WTC11 (cell line): ENCODE measurements around the gene ZNF775. TPM values are rescaled to one million over a fixed set of nuclear protein-coding genes. Genes with fewer than 3 reads are reported as not detected.

Experiments
- ATAC-seq: fragments of 200-7000 bp; cut with Tn5 transposase; 2 replicates; pipeline ENCODE4 v1.10.0; 2021; ENCODE audit warnings: mild to moderate bottlenecking, moderate library complexity
- CTCF ChIA-PET: fragments of 300-600 bp; sonication (Branson Sonifier 250); formaldehyde crosslinking; loops from one replicate; lab custom pipeline; 2021; ENCODE audit warnings: antibody characterized with exemption; lab: Charles Lee
- POLR2A ChIA-PET: fragments of 350-600 bp; sonication (Branson Sonifier 250); formaldehyde crosslinking; loops from one replicate; lab custom pipeline; 2021; ENCODE audit warnings: antibody characterized with exemption; lab: Charles Lee
- DNase-seq: peaks from one replicate; pipeline ENCODE4 v3.0.0; 2021; ENCODE audit warnings: low spot score
- H3K27ac Mint-ChIP-seq: 2 replicates; pipeline ENCODE4 v1.8.0; 2021; ENCODE audit warnings: mixed read lengths
- H3K27me3 Mint-ChIP-seq: 2 replicates; pipeline ENCODE4 v1.8.0; 2021; ENCODE audit warnings: low read depth, mild to moderate bottlenecking, moderate library complexity, mixed read lengths
- H3K36me3 Mint-ChIP-seq: 2 replicates; pipeline ENCODE4 v1.8.0; 2021; ENCODE audit warnings: mixed read lengths
- H3K4me1 Mint-ChIP-seq: 2 replicates; pipeline ENCODE4 v1.8.0; 2022; ENCODE audit warnings: mixed read lengths
- H3K4me3 Mint-ChIP-seq: 2 replicates; pipeline ENCODE4 v1.8.0; 2021; ENCODE audit warnings: mild to moderate bottlenecking, moderate library complexity, mixed read lengths
- H3K9me3 Mint-ChIP-seq: 2 replicates; pipeline ENCODE4 v1.8.0; 2021; ENCODE audit warnings: mixed read lengths
- CREM ChIP-seq: sonication (generic); formaldehyde crosslinking; IDR thresholded peaks from 2 replicates; pipeline ENCODE4 v1.8.1; 2022; ENCODE audit warnings: mild to moderate bottlenecking, missing genetic modification reagents, moderate library complexity
- EMX1 ChIP-seq: fragments of 250-450 bp; sonication (Bioruptor Pico); IDR thresholded peaks from 2 replicates; pipeline ENCODE4 v1.8.0; 2021; ENCODE audit warnings: mild to moderate bottlenecking
- FOXJ3 ChIP-seq: sonication (generic); formaldehyde crosslinking; IDR thresholded peaks from 2 replicates; pipeline ENCODE4 v1.9.0; 2021; ENCODE audit warnings: missing genetic modification reagents, mild to moderate bottlenecking, borderline replicate concordance
- JUN ChIP-seq: sonication (generic); formaldehyde crosslinking; IDR thresholded peaks from 2 replicates; pipeline ENCODE4 v1.8.0; 2023; ENCODE audit warnings: mild to moderate bottlenecking, missing genetic modification reagents
- NR2C2 ChIP-seq: sonication (generic); formaldehyde crosslinking; IDR thresholded peaks from 2 replicates; pipeline ENCODE4 v1.8.0; 2022; ENCODE audit warnings: mild to moderate bottlenecking, missing genetic modification reagents
- TP53 ChIP-seq: sonication (generic); formaldehyde crosslinking; IDR thresholded peaks from 2 replicates; pipeline ENCODE4 v1.8.1; 2023; ENCODE audit warnings: mild to moderate bottlenecking, missing genetic modification reagents
- ZNF138 ChIP-seq: sonication (generic); formaldehyde crosslinking; conservative IDR thresholded peaks from 2 replicates; pipeline ENCODE4 v1.8.1; 2022; ENCODE audit warnings: mild to moderate bottlenecking, moderate library complexity, missing genetic modification reagents
- ZNF232 ChIP-seq: sonication (generic); formaldehyde crosslinking; IDR thresholded peaks from 2 replicates; pipeline ENCODE4 v1.8.0; 2022; ENCODE audit warnings: mild to moderate bottlenecking, missing genetic modification reagents
- total RNA-seq: library from RNA; stranded (reverse); gene quantifications from 3 replicates; pipeline ENCODE4 v1.2.3, GENCODE V29; 2021
- TF ChIP-seq, protein P1 (sequence below): sonication (generic); formaldehyde crosslinking; IDR thresholded peaks from 2 replicates; pipeline ENCODE4 v1.8.1; 2023; ENCODE audit warnings: mild to moderate bottlenecking, missing genetic modification reagents, moderate library complexity
- TF ChIP-seq, protein P2 (sequence below): sonication (generic); formaldehyde crosslinking; IDR thresholded peaks from 2 replicates; pipeline ENCODE4 v1.8.1; 2022; ENCODE audit warnings: low read depth, mild to moderate bottlenecking, moderate library complexity, missing genetic modification reagents, borderline replicate concordance
- TF ChIP-seq, protein P3 (sequence below): fragments of 250-450 bp; sonication (Bioruptor Pico); IDR thresholded peaks from 2 replicates; pipeline ENCODE4 v2.1.2; 2022; ENCODE audit warnings: mild to moderate bottlenecking, moderate library complexity
- TF ChIP-seq, protein P4 (sequence below): sonication (generic); formaldehyde crosslinking; IDR thresholded peaks from 2 replicates; pipeline ENCODE4 v1.8.0; 2023; ENCODE audit warnings: missing genetic modification reagents, mild to moderate bottlenecking, borderline replicate concordance
- TF ChIP-seq, protein P5 (sequence below): sonication (generic); formaldehyde crosslinking; IDR thresholded peaks from 2 replicates; pipeline ENCODE4 v1.8.1; 2022; ENCODE audit warnings: missing genetic modification reagents, borderline replicate concordance
- TF ChIP-seq, protein P6 (sequence below): sonication (generic); formaldehyde crosslinking; IDR thresholded peaks from 2 replicates; pipeline ENCODE4 v1.8.0; 2023; ENCODE audit warnings: mild to moderate bottlenecking, missing genetic modification reagents

Gene ZNF775
- total RNA-seq, 1 experiment from 2014 or later, result 25.4 TPM

DNA sequence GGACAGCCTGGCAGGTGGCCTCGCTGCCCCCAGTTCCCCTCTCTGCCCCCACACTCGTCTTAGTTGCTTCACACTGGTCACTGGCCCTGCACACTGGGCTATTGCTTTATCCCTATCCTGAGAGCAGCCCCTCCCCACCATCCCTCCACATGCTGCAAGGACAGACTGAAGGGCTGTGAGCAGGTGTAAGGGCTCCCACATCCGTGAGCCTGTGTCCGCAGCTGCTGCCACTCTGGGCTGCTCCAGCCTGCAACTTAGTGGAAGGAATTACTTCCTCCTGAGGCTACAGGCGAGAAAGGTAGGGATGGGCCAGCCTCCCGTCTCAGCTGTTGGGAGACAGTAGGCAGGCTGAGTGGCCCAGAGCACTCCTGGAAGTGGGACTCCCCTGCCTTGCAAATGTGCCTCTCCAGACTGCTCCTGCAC lies 41.5 kb upstream of the ZNF775 start:
- ChIA-PET CTCF (interaction anchor here (1.0 to 1.7 kb wide), 2 partner anchors 8 to 40 kb away, joined by 4 to 6 read pairs; no protein-coding TSS in a partner anchor), POLR2A (interaction anchor here (0.9 to 1.8 kb wide), 4 partner anchors 9 to 66 kb away, joined by 3 to 7 read pairs (median 5); no protein-coding TSS in a partner anchor)
- Mint-ChIP-seq H3K27ac (peak overlapping the region; percentile 95), H3K27me3 (peaks cover 13% of the 10 kb centered on the region), H3K9me3 (no peaks in the 10 kb centered on the region), H3K36me3 (peaks cover 18% of the 10 kb centered on the region), H3K4me3 (no peak overlapping the region), H3K4me1 (peaks cover 75% of the 10 kb centered on the region)
- DNase-seq (no peak), ATAC-seq (no peak)
- no peak for TF ChIP-seq FOXJ3 (CRISPR knock-in tag)
- TF ChIP-seq, protein P1, sequence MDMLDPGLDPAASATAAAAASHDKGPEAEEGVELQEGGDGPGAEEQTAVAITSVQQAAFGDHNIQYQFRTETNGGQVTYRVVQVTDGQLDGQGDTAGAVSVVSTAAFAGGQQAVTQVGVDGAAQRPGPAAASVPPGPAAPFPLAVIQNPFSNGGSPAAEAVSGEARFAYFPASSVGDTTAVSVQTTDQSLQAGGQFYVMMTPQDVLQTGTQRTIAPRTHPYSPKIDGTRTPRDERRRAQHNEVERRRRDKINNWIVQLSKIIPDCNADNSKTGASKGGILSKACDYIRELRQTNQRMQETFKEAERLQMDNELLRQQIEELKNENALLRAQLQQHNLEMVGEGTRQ (CRISPR knock-in tag), result no peak
- no peak for TF ChIP-seq ZNF138
- no peak for TF ChIP-seq ZNF232 (CRISPR knock-in tag)
- TF ChIP-seq, protein P2, sequence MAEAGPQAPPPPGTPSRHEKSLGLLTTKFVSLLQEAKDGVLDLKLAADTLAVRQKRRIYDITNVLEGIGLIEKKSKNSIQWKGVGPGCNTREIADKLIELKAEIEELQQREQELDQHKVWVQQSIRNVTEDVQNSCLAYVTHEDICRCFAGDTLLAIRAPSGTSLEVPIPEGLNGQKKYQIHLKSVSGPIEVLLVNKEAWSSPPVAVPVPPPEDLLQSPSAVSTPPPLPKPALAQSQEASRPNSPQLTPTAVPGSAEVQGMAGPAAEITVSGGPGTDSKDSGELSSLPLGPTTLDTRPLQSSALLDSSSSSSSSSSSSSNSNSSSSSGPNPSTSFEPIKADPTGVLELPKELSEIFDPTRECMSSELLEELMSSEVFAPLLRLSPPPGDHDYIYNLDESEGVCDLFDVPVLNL (CRISPR knock-in tag), result no peak
- TF ChIP-seq, protein P3, sequence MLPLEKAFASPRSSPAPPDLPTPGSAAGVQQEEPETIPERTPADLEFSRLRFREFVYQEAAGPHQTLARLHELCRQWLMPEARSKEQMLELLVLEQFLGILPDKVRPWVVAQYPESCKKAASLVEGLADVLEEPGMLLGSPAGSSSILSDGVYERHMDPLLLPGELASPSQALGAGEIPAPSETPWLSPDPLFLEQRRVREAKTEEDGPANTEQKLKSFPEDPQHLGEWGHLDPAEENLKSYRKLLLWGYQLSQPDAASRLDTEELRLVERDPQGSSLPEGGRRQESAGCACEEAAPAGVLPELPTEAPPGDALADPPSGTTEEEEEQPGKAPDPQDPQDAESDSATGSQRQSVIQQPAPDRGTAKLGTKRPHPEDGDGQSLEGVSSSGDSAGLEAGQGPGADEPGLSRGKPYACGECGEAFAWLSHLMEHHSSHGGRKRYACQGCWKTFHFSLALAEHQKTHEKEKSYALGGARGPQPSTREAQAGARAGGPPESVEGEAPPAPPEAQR, result no peak
- TF ChIP-seq, protein P4, sequence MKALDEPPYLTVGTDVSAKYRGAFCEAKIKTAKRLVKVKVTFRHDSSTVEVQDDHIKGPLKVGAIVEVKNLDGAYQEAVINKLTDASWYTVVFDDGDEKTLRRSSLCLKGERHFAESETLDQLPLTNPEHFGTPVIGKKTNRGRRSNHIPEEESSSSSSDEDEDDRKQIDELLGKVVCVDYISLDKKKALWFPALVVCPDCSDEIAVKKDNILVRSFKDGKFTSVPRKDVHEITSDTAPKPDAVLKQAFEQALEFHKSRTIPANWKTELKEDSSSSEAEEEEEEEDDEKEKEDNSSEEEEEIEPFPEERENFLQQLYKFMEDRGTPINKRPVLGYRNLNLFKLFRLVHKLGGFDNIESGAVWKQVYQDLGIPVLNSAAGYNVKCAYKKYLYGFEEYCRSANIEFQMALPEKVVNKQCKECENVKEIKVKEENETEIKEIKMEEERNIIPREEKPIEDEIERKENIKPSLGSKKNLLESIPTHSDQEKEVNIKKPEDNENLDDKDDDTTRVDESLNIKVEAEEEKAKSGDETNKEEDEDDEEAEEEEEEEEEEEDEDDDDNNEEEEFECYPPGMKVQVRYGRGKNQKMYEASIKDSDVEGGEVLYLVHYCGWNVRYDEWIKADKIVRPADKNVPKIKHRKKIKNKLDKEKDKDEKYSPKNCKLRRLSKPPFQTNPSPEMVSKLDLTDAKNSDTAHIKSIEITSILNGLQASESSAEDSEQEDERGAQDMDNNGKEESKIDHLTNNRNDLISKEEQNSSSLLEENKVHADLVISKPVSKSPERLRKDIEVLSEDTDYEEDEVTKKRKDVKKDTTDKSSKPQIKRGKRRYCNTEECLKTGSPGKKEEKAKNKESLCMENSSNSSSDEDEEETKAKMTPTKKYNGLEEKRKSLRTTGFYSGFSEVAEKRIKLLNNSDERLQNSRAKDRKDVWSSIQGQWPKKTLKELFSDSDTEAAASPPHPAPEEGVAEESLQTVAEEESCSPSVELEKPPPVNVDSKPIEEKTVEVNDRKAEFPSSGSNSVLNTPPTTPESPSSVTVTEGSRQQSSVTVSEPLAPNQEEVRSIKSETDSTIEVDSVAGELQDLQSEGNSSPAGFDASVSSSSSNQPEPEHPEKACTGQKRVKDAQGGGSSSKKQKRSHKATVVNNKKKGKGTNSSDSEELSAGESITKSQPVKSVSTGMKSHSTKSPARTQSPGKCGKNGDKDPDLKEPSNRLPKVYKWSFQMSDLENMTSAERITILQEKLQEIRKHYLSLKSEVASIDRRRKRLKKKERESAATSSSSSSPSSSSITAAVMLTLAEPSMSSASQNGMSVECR (CRISPR knock-in tag), result no peak
- TF ChIP-seq, protein P5, sequence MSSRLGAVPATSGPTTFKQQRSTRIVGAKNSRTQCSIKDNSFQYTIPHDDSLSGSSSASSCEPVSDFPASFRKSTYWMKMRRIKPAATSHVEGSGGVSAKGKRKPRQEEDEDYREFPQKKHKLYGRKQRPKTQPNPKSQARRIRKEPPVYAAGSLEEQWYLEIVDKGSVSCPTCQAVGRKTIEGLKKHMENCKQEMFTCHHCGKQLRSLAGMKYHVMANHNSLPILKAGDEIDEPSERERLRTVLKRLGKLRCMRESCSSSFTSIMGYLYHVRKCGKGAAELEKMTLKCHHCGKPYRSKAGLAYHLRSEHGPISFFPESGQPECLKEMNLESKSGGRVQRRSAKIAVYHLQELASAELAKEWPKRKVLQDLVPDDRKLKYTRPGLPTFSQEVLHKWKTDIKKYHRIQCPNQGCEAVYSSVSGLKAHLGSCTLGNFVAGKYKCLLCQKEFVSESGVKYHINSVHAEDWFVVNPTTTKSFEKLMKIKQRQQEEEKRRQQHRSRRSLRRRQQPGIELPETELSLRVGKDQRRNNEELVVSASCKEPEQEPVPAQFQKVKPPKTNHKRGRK (CRISPR knock-in tag), result no peak
- TF ChIP-seq NR2C2 (CRISPR knock-in tag), result no peak
- TF ChIP-seq CREM (CRISPR knock-in tag), result no peak

DNA sequence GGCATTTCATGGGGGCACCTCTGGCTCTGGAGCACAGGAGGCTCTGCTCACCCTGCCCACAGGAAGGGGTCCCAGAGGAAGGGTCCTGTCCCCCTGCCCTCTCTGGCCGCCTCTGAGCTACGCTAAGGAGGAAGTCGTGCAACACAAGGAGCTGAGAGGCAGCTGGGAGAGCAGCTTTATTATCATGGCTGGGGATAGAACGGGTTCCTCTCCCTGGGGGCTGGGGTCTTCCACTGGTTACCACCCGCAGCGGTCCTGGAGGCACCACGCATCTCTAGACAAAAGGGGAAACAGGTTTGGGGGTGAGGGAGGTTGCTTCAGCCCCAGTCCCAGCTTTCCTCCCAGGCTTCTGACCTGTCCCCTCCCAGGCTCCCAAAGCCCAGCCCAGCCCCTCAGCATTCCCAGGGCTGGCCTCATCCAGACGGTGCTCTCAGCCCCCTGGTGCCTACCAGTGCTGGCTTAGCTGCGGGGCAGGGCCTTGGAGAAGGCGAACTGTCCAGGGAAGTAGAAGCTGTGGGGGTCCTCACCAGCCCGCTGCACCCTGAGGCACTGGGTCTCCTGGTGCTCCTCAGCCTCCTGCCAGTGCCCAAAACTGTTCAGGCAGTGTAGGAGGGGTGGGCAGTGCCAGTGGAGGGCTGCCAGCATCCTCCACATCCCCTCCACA lies 40.8 kb upstream of the ZNF775 start:
- CTCF ChIA-PET, result interaction anchor here (1.0 to 1.7 kb wide), 2 partner anchors 9 to 40 kb away, joined by 4 to 6 read pairs; no protein-coding TSS in a partner anchor
- DNase-seq, result no peak
- POLR2A ChIA-PET, result interaction anchor here (1.5 to 1.8 kb wide), 3 partner anchors 9 to 64 kb away, joined by 5 to 7 read pairs (median 5); no protein-coding TSS in a partner anchor
- Mint-ChIP-seq H3K27ac (peak overlapping the region; percentile 95), H3K9me3 (peaks cover under 1% of the 10 kb centered on the region; the same call in 1 of the 2 replicates), H3K27me3 (peaks cover 19% of the 10 kb centered on the region), H3K4me1 (peaks cover 78% of the 10 kb centered on the region), H3K4me3 (no peak overlapping the region), H3K36me3 (peaks cover 15% of the 10 kb centered on the region)
- no peak for ATAC-seq
- no peak for TF ChIP-seq EMX1 (CRISPR knock-in tag)
- peak; percentile 70; the same call in 1 of the 2 replicates for TF ChIP-seq TP53
- no peak for TF ChIP-seq JUN (CRISPR knock-in tag)
- TF ChIP-seq, protein P6, sequence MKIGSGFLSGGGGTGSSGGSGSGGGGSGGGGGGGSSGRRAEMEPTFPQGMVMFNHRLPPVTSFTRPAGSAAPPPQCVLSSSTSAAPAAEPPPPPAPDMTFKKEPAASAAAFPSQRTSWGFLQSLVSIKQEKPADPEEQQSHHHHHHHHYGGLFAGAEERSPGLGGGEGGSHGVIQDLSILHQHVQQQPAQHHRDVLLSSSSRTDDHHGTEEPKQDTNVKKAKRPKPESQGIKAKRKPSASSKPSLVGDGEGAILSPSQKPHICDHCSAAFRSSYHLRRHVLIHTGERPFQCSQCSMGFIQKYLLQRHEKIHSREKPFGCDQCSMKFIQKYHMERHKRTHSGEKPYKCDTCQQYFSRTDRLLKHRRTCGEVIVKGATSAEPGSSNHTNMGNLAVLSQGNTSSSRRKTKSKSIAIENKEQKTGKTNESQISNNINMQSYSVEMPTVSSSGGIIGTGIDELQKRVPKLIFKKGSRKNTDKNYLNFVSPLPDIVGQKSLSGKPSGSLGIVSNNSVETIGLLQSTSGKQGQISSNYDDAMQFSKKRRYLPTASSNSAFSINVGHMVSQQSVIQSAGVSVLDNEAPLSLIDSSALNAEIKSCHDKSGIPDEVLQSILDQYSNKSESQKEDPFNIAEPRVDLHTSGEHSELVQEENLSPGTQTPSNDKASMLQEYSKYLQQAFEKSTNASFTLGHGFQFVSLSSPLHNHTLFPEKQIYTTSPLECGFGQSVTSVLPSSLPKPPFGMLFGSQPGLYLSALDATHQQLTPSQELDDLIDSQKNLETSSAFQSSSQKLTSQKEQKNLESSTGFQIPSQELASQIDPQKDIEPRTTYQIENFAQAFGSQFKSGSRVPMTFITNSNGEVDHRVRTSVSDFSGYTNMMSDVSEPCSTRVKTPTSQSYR, result no peak
